ENCODE results near the gene MTG1. TPM values are rescaled to one million over a fixed set of nuclear protein-coding genes. Genes with fewer than 3 reads are reported as not detected.
"Not testable (repeated sequence)": the region's sequence is repeated elsewhere in the genome, so short reads cannot be mapped to it uniquely, and the experiment has no call there.

Gene MTG1
- total RNA-seq, 1 donor from 2014 or later, result 31.8 TPM

GRCh38 chr10:133373174-133374090 is 20.5 kb upstream of the MTG1 start, which contains the start of gene ECHS1:
Gene ECHS1 (minus strand): TSS chr10:133373354. CDS start chr10:133373333, 21 bp downstream.
- TF ChIP-seq, protein P1, sequence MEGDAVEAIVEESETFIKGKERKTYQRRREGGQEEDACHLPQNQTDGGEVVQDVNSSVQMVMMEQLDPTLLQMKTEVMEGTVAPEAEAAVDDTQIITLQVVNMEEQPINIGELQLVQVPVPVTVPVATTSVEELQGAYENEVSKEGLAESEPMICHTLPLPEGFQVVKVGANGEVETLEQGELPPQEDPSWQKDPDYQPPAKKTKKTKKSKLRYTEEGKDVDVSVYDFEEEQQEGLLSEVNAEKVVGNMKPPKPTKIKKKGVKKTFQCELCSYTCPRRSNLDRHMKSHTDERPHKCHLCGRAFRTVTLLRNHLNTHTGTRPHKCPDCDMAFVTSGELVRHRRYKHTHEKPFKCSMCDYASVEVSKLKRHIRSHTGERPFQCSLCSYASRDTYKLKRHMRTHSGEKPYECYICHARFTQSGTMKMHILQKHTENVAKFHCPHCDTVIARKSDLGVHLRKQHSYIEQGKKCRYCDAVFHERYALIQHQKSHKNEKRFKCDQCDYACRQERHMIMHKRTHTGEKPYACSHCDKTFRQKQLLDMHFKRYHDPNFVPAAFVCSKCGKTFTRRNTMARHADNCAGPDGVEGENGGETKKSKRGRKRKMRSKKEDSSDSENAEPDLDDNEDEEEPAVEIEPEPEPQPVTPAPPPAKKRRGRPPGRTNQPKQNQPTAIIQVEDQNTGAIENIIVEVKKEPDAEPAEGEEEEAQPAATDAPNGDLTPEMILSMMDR (conservative IDR thresholded peaks at IDR 0.05; ENCODE audit: low read depth, low read length), result no peak

DNA sequence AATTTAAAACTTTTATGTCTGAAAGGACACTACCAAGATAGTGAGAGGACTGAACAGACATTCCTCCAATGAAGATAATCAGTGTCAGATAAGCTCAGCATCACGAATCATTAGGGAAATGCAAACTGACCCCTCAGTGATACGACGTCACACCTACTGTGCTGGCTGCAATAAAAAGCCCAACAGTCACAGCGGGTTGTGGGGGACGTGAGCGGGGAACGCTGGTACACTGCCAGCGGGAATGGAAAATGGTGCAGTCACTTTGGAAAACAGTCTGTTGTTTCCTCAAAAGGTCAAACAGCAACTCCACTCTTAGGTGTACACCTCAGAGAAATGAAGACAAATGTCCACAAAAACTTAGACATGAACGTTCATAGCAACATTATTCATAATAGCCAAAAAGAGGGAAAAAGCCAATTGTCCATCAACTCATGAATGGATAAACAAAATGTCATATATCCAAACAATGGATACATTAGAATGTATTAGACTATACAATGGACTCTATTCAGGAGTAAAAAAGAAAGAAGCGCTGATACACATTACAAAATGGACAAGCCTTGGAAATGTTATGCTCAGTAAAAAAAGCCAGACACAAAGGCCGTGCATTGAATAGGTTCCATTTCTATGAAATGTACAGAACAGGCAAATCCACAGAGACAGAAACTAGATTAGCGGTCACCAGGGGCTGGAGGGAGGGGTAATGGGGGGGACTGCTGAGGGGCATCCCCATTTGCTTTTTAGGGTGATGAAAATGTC is 18.4 kb upstream of the MTG1 start:
- no peak for DNase-seq (ENCODE audit: low read depth)
- no peak overlapping the region for H3K4me3 ChIP-seq (ENCODE audit: low read depth, low read length)

More at GRCh38 chr10:133373174-133374090, 20.5 kb upstream of the MTG1 start, which contains the start of gene ECHS1:
- peak within 1 kb of the TSS; percentile 77 for H3K4me3 ChIP-seq (ENCODE audit: low read depth, low read length)
- peak; percentile 47 for DNase-seq (ENCODE audit: low read depth)

DNA sequence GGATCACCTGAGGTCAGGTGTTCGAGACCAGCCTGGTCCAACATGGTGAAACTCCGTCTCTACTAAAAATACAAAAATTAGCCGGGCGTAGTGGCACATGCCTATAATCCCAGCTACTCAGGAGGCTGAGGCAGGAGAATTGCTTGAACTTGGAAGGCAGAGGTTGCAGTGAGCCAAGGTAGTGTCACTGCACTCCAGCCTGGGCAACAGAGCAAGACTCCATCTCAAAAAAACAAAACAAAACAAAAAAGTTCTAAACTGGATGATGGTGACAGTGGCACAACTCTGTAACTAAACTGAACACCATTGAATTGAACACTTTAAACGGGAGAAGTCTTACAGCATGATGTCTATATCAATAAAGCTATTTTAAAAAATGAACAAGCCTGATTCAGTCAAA is 17.8 kb upstream of the MTG1 start:
- DNase-seq (ENCODE audit: low read depth); H3K4me3 ChIP-seq (ENCODE audit: low read depth, low read length): not testable (repeated sequence)

More for the DNA sequence above, 18.4 kb upstream of the MTG1 start:
- TF ChIP-seq, protein P1 (conservative IDR thresholded peaks at IDR 0.05; ENCODE audit: low read depth, low read length), result no peak

DNA sequence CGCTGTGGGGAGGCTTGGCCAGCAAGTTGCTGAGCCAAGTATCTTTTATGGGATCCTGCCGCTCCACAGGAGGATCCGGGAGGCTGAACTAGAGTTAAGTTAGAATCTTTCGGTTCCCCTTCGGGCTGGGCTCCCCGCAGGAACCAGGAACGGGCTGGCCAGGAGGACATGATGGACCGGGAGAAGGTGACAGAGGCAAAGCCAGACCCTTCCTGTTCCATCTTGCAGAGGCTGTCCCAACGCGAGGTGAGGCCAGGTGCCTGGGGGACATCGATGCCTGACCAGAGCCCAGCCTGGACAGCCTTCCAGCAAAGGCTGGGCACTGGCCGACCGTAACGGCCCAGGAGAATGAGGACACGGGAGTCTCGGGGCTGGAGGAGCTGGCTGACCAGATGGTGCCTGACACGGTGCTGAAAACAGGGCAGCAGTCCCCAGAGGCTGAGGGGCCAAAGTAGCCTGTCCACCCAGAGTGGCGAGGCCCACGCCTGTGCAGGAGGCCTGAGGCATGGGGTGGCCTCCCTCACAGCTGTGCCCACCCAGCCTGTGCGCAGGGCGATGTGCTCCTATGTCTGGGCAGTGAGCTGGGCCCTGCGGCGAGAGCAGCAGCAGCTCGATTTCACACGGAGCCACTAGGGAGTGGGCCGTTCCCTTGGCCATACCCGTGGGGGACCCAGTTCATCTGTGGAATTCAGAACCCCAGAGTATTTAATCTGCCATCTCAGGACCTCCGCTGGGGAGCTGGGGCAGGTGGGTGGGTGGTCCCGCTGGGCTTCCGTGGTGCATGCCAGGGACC is 16.7 kb upstream of the MTG1 start:
- no peak for DNase-seq (ENCODE audit: low read depth)
- no peak overlapping the region for H3K4me3 ChIP-seq (ENCODE audit: low read depth, low read length)
- TF ChIP-seq, protein P1 (conservative IDR thresholded peaks at IDR 0.05; ENCODE audit: low read depth, low read length), result no peak

GRCh38 chr10:133377818-133378250 is 16.1 kb upstream of the MTG1 start:
- H3K4me3 ChIP-seq (ENCODE audit: low read depth, low read length), result peak overlapping the region; percentile 80
- no peak for DNase-seq (ENCODE audit: low read depth)
- TF ChIP-seq, protein P1 (conservative IDR thresholded peaks at IDR 0.05; ENCODE audit: low read depth, low read length), result no peak

DNA sequence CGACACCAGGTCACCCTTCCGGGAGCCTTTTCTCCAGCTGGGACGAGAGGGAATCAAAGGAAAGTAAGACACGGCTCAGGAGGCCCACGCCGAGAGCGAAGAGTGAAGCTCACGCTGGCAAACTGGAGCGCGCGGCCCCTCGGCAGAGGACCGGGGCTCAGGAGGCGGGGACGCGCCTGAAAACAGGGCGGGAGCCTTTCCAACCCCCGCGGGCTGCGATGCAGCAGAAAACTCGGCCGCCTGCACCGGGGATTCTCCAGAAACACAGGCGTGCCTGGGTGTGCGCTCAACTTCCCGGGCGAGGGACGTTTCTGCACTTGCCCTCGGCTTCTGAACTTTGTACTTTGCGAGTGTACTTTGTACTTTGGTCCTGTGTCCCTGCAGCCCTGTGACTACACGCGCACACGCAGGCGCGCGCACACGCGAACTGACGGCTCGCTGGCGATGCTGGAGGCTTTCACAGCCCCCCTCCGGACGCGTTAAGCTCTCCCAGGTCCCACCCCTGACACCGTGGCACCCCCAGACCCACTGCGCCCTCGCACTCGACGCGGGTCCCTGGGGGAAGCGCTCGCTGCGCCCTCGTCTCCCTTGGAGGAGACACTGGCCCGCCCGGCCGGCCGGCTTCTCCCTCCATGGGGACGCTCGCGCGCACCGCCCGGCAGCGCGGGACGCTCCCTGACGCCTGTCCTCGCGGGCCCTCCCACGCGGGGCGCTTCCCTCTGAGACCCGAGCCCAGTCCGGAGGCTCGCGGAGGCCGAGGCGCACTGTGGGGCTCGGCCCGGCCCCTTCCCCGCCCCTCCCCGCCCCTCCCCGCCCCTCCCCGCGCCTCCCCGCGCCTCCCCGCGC is 15.5 kb upstream of the MTG1 start:
- no peak for DNase-seq (ENCODE audit: low read depth)

More for the DNA sequence above, 15.5 kb upstream of the MTG1 start:
- H3K4me3 ChIP-seq (ENCODE audit: low read depth, low read length), result peak overlapping the region; percentile 80
- TF ChIP-seq, protein P1 (conservative IDR thresholded peaks at IDR 0.05; ENCODE audit: low read depth, low read length), result no peak
